HG03565 (cell line): Measurements from ENCODE around the gene PLAU.
"Not testable (repeated sequence)": the region's sequence is repeated elsewhere in the genome, so short reads cannot be mapped to it uniquely, and the experiment has no call there.

Experiments
- ATAC-seq: cut with Tn5 transposase; IDR thresholded peaks from one replicate; pipeline ENCODE4 v1.9.1; 2021; ENCODE audit warnings: mild to moderate bottlenecking, moderate library complexity; ENCODE audit not compliant: unreplicated experiment

PLAU gene

GRCh38 chr10:73895381-73895780, 15.6 kb upstream of the PLAU start:
- ATAC-seq, result not testable (repeated sequence)

GRCh38 chr10:73897693-73898092, 13.2 kb upstream of the PLAU start:
- no peak for ATAC-seq

- ATAC-seq, result no peak
Observed at GRCh38 chr10:73898730-73899410, 12.1 kb upstream of the PLAU start.

GRCh38 chr10:73899423-73899822, 11.5 kb upstream of the PLAU start:
- ATAC-seq, result no peak

- no peak for ATAC-seq
Observed at GRCh38 chr10:73900064-73900463, 10.9 kb upstream of the PLAU start.

GRCh38 chr10:73901261-73901660, 9.7 kb upstream of the PLAU start:
- no peak for ATAC-seq

- no peak for ATAC-seq
Observed at GRCh38 chr10:73902351-73902750, 8.6 kb upstream of the PLAU start.

GRCh38 chr10:73905256-73906020, 5.5 kb upstream of the PLAU start:
- ATAC-seq, result no peak

GRCh38 chr10:73906524-73907447, 4.1 kb upstream of the PLAU start:
- no peak for ATAC-seq

GRCh38 chr10:73907841-73908517, 3.0 kb upstream of the PLAU start:
- no peak for ATAC-seq

GRCh38 chr10:73908853-73909539, 1.9 kb upstream of the PLAU start:
- ATAC-seq, result no peak

GRCh38 chr10:73909540-73910115, 1.3 kb upstream of the PLAU start:
- no peak for ATAC-seq

- ATAC-seq, result no peak
Observed at GRCh38 chr10:73910401-73910763, 550 bp upstream of the PLAU start.

GRCh38 chr10:73911553-73912004, 647 bp downstream of the PLAU start:
- ATAC-seq, result no peak

- ATAC-seq, result no peak
Observed at GRCh38 chr10:73914036-73914435, 3.1 kb downstream of the PLAU start.

GRCh38 chr10:73915206-73915851, 4.4 kb downstream of the PLAU start:
- ATAC-seq, result no peak

- no peak for ATAC-seq
Observed at GRCh38 chr10:73916761-73917470, 6.0 kb downstream of the PLAU start.

GRCh38 chr10:73917566-73918305, 6.8 kb downstream of the PLAU start:
- ATAC-seq, result no peak
